GM21423 (cell line): Measurements from ENCODE around the gene OR52K2.
"Not testable (repeated sequence)": the region's sequence is repeated elsewhere in the genome, so short reads cannot be mapped to it uniquely, and the experiment has no call there.

Source experiments
- ATAC-seq: cut with Tn5 transposase; IDR thresholded peaks from one replicate; pipeline ENCODE4 v1.9.1; 2021; ENCODE audit warnings: mild to moderate bottlenecking, moderate library complexity; ENCODE audit not compliant: unreplicated experiment

The OR52K2 gene

DNA sequence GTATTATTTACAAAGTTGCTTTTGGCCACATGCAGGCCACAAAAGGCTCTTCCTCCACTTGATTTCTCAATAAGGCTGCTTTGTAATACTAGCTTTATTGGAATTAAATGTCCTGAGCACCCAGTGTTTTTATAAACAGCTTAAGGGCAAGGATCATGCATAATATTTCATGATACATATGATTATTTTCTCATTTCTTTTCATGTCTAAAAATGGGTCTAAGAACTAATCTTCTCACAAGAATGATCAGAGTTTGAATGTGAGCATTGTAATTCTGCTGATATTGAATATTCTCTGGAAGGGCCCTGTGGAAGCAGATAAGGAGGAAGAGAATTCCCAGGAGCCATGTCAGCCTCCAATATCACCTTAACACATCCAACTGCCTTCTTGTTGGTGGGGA, at the start of gene OR52K2:
Gene OR52K2, plus strand, starts transcription at position 301 of the 400 bp plus-strand sequence. Its CDS starts 45 bp downstream, at position 346.
- no peak for ATAC-seq

DNA sequence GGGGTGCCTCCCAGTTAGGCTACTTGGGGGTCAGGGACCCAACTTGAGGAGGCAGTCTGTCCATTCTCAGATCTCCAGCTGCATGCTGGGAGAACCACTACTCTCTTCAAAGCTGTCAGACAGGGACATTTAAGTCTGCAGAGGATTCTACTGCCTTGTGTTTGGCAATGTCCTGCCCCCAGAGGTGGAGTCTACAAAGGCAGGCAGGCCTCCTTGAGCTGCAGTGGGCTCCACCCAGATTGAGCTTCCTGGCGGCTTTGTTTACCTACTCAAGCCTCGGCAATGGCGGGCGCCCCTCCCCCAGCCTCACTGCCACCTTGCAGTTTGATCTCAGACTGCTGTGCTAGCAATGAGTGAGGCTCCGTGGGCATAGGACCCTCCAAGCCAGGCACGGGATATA, 42.9 kb upstream of the OR52K2 start:
- not testable (repeated sequence) for ATAC-seq

DNA sequence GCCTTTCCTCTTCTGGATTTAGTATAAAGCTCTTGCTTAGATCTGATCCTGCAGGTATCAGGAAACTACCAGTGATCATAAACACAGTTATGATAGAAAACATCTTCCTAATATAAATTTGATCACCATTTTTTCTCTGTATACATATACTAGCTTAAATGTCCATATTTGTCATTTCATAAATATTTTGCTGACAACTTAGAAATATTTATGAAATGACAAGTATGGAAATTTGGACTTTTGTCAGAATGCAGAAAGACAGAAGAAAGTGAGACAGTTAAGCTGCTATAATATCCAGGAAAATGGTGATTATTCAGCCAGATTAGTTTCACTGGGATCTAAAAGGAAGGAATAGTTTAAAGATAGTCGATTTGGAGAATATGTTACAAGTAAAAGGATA, 32.8 kb upstream of the OR52K2 start:
- no peak for ATAC-seq

DNA sequence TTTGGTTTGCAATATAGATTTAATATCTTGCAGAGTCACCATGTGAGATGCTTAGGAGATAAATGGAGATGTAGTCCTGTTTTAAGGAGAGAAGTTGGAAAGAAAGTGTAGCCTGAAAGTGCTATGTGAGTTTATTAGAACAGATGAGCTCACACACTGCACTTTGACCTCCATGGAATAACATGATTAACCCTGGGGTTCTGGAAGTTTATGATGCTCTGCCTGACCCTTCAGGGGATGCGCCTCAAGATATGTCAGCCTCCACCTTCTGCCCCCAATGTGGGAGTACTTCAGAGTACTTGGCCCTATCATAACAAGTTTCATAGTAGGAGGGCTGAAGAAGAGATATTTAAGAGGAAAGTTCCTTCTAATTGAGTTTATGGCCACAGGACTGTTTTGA, 32.3 kb upstream of the OR52K2 start:
- ATAC-seq: no peak

DNA sequence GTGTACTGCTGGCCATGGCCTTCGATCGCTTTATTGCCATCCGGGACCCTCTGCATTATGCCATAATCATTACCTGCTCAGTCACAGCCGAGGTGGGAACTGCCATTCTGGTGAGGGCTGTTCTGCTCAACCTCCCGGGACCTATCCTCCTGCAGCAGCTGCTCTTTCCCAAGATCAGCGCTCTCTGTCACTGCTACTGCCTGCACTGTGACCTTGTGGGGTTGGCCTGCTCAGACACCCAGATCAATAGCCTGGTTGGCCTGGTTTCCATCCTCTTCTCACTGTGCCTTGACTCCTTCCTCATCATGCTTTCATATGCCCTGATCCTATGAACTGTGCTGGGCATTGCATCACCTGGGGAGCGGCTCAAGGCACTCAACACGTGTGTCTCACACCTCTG, 30.7 kb upstream of the OR52K2 start:
- no peak for ATAC-seq

DNA sequence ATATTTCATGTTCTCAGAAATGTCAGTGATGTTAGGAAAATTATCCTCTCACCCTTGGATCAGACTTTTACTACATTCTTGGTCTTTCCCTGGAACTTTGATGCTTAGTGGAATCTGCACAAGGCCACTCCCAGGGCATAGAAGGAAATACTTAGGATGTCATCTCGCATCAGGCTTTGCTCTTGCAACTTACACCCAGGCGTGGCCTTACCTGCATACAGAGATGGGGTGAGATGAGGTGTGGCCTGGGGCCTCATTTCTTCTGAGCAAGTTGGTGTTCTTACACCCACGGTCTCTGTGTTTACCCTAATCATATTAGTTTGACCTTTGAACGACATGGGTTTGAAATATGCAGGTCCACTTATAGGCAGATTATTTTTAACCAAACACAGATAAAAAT, 19.0 kb upstream of the OR52K2 start:
- no peak for ATAC-seq

DNA sequence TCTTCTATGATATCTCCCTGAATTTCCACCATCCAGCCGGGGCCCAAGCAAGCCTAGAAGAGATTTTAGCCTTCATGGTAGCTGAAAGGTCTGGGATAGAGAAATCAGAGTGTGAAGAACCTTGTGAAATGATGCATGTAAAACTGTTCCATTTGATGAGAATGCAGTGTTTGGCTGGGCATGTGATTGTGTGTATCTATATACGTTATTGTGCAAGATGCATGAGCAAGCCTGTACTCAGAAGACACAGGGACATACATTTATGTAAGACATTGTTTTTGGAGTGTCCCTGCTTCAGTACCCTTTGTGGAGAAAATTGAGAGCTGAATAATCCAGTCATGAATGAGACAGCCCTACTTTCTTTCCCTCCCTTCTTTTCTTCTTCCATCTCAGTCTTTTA, 15.2 kb upstream of the OR52K2 start:
- ATAC-seq: no peak

DNA sequence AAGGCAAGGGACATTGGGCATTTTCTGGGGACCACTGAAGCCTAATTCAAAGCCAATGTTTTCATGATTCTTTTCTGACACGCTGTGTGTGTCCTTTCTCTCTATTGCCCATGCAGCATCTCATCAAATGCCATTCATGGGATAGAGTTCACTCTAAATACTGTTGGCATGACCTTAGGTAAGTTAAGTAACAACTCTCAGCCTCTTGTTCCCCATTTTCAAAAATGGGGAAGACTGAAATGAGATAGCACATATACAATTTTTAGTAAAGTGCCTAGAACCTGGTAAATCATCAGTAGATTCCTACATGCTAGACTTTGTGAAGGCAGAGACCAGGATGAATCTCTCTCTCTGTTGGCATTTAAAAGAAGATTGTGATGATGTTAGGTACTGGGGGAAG, 12.7 kb upstream of the OR52K2 start:
- no peak for ATAC-seq

DNA sequence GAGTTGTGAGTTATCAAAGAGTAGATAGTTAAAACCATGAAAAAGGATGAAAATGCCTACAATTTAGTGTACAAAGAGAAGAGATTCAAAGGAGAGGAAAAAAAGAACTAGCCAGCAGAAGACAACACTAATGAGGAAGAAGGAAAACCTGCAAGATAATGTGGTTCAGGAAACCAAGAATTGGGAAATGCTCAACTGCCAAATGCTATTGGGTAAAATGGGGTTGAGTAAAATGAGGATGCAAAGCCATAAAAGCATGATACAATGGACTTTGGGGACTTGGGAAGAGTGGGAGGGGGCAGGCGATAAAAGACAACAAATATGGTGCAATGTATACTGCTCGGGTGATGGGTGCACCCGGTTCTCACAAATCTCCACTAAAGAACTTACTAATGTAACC, 7.6 kb upstream of the OR52K2 start:
- no peak for ATAC-seq

DNA sequence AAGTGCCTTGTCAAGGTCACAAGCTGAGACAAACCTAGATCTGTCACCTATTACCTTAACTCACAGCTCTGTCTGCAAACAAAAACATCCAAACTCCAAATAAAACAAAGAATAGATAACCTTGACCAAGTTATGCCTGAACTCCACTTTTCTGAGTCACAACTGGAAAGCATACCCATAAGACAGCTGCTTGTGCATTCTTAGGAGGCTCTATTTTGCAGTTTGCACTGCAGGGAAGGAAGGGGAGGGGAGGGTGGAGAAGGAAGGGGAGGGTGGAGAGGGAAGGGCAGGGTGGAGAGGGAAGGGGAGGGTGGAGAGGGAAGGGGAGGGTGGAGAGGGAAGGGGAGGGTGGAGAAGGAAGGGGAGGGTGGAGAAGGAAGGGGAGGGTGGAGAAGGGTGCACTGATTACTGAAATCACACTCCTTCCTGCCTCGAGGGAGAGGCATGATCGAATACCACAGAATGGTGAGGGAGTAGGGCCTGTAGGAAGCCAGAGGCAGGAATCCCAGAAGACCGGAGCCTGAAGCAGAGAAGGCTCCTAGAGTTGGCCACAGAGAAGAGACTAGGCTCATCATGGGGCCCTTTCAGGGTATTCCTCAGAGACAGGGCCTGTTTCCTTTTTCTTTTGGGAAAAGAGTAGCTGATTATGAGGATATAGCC, 5.7 kb upstream of the OR52K2 start:
- ATAC-seq: no peak

DNA sequence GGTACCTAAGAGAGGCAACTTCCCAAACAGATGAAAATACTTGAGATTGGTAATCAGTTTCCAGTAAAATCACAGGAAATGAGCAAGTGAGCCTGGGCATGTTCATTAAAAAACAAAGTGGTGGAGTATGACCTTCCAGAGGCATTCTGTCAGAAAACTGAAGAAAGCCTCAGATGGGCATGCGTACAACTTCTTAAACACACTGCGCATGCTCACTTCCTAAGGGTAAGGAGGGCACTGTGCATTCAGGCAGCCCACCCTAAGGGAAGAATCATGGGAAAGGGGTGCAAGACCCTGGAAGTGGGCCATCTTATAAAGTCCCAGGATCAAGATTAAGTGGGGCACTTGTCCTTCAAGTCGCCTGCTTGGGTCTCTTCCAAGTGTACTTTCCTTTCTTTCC, 4.0 kb downstream of the OR52K2 start:
- no peak for ATAC-seq

DNA sequence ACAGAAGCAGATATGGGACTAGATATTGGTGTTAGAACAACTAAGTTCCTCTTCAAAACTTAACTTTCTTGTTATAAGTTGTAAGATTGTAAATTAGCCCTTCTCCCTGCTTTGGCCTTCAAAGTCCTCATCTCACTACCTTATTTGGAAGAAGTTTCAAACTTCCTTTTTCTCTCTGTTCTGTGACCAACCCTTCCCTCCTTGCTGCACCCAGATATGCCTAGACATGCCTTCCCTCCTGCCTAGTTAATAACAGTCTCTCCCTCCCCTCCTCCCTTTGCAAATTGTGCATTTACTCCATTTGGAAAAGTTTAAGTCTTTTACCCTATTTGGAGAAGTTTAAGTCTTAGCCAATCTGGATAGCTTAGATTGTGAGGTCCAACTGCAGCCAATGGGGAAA, 4.9 kb downstream of the OR52K2 start:
- ATAC-seq: no peak

DNA sequence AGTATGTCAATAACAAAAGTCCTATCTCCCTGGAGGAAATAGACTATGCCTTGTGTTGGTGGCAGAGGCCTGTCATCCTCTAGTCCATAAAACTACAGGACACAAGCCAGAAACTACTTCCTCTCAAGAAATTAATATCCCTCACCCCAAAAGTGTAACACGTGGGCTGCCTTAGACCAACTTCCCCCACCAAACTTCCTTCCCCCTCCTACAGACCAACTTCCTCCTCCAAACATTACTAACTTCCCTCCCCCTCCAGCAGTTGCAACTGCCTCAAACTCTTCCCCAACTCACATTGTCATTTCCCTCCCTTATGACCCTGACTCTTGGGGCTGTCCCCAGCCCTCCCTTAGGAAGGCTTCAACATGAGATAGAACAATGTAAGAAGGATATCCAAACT, 6.3 kb downstream of the OR52K2 start:
- ATAC-seq: no peak

DNA sequence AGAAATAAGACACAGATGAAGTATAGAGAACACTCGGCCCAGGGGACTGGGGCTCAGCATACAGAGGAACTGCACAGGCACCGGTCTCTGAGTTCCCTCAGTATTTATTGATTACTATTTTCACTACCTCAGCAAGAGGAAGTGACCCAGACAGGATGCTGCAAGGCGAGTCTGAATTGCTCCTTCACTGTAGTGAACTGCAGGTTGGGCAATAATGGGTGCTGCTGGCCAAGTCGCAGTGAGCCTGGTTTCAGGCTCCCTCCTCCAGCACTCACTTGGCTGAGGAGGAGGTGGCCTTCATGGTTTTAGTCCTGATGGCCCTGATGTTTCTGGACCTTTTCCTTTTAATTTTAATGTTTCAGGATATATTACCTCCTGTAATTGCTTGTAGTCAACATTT, 10.4 kb downstream of the OR52K2 start:
- peak; percentile 70 for ATAC-seq

DNA sequence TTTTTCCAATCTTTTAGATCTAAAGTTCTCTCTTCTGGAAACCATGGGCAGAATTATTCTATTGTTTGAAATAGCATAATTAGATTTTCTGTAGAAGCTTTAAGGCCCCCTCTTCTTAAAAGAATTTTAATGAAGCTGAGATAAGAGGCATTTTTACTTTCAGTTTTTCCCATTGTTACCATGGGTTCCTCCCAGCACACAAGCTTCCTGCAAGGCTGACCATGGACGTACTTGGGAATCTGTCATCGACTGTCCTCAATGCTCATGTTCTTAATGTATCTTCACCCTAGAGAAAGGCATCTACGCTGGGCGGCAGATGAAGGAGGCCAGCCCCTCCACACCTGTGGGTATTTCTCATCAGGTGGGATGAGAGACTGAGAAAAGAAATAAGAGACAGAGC, 11.1 kb downstream of the OR52K2 start:
- no peak for ATAC-seq

DNA sequence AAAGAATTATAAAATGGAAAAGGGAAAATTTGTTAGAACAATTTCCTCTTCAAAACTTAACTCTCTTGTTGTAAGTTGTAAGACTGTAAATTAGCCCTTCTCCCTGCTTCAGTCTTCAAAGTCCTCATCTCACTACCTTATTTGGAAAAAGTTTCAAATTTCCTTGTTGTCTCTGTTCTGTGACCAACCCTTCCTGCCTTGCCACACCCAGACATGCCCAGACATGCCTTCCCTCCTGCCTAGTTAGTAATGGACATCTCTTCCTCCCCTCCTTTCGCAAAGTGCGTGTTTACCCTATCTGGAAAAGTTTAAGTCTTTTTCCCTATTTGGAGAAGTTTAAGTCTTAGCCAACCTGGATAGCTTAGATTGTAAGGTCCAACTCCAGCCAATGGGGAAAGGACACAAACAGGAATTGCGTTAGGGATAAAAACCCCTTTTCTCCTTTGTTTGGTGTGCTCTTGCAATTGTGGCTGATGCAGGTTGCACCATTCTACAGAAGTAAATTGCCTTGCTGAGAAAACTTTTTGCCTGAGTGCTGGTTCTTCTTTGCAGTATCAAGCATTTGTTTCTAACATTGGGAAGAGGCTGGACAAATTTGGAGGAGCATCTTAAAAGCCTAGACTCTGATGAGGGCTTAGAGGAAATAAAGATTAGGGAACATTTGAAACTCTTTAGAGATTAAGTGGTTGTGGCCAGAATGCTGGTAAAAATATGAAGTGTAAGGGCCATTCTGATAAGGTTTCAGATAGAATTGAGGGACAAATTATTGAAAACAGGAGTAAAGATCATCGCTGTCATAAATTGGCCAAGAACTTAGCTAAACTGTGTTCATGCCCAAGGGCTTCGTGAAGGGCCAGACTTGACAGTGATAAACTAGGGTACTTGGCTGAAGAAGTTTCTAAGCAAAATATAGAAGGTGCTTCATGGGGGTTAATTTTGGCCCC, 15.4 kb downstream of the OR52K2 start:
- ATAC-seq: no peak

DNA sequence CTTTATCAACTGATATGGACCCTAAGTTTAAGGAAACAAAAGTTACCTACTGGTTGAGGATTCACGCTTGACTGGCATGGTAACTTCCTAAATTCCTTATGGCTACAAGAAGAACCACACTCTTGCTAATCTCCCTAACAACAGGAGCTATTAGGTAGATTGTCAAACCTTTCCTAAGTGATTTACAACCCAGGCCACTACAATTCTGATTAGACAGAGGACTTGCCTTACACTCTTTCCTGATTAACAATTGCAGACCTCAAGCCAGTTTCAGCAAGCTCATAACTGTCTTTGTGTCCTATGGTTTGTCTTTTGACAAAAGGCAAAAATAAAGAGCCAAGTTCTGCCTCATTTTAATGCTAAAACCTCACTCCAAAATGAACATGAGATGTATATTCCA, 16.3 kb downstream of the OR52K2 start:
- no peak for ATAC-seq

DNA sequence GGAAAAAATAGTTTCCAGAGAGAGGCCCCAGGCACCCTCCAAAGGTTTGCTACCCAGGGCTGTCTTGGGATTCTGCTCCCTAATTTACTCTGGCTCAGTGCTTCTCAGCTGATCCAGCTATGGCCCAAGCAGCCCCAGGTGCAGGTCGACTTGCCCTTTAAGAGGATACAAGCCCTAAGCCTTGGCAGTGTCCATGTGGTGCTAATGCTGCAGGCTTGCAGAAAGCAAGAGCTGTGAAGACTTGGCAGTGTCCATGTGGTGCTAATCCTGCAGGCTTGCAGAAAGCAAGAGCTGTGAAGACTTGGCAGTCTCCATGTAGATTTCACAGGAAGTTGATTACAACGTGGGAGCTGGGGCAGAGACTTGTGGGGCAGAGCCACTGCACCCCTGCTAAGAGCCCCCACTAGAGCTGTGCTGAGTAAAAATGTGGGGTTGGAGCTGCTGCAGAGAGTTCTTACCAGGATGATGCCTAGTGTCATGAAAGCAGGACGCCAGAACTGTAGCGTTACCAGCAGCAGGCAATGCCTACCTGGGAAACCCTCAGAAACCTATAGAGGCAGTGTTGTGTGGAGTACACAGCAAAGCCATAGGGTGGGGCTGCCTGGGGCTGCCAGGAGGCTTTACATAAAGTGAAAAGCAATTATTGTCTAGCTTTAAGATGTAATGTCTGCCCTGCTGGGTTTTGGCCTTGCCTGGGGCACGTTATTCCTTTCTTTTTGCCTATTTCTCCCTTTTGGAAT, 17.2 kb downstream of the OR52K2 start:
- ATAC-seq: no peak

DNA sequence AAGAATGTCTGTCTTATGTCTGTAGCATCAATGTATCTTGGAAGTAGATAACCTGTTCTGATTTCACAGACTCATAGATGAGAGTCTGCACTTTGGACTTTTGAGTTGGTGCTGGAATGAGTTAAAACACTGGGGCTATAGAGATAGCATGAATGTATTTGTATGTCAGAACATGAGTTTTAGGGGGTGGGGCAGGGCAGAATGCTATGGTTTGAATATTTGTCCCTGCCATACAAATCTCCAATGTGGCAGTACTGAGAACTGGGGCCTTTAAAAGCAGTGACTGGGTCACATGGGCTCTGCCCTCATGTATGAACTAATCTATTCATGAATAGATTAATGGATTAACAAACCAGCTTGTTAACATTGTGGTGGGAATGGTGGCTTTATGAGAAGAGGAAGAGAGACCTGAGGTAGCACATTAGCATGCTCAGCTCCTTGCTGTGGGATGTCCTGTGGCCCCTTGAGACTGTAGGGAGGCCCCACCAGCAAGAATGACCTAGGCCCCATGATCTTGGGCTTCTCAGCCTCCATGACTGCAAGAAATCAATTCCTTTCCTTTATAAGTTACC, 17.9 kb downstream of the OR52K2 start:
- peak; percentile 51 for ATAC-seq

DNA sequence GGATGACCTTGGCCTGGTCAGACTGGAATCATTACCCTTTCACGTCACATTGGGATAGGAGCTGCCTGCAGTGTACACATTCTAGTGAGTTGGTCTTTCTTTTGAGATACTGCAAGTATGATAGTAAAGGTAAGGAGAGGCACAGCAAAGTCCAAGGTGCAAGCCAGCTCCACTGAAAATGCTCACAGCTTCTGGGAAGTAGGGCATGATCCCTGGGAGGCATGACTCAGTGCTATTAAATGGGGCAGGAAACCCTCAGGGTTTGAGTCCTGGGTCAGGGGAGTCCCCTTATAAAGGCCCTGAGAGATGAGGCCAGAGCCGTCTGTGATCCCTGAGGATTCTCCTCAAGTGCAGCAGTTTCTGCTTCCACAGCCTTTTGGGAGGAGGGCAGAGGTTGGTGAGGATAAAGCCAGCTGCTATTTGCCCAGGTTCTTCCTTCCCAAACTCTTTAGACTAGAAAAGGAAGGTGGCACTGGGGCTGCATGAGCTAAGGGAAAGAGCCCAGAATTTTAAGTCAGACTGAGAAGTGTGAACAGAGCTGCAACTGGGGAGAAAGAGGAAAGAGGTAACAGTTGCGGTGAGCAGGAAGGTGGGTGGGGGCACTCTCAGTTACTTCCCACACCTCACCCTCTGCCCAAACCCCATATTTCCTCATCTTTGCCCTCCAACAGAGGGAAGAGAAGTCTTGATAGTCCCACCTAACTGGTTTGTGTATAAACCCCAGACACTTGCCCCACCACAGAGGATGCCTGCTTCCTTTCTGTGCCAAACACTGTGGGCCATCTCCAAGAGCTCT, 18.9 kb downstream of the OR52K2 start:
- ATAC-seq: no peak
